GM12801 (cell line): ENCODE measurements around the gene ADSS1.

Source experiments
- CTCF ChIP-seq: IDR thresholded peaks from one replicate; pipeline ENCODE4 v1.5.1; 2011; ENCODE audit warnings: control low read depth; ENCODE audit not compliant: insufficient read length; ENCODE audit errors: extremely low read depth

Gene ADSS1

GRCh38 chr14:104774453-104775072 lies 50.5 kb downstream of the ADSS1 start:
- no peak for TF ChIP-seq CTCF

- no peak for TF ChIP-seq CTCF
Observed at GRCh38 chr14:104775073-104775489, 51.1 kb downstream of the ADSS1 start.

GRCh38 chr14:104776481-104776880 lies 52.5 kb downstream of the ADSS1 start:
- no peak for TF ChIP-seq CTCF

GRCh38 chr14:104776961-104777807 lies 53.2 kb downstream of the ADSS1 start:
- TF ChIP-seq CTCF = no peak

GRCh38 chr14:104777808-104778249 lies 53.8 kb downstream of the ADSS1 start:
- no peak for TF ChIP-seq CTCF

- no peak for TF ChIP-seq CTCF
Observed at GRCh38 chr14:104778694-104779331, 54.8 kb downstream of the ADSS1 start.

GRCh38 chr14:104779776-104780512 lies 55.9 kb downstream of the ADSS1 start:
- TF ChIP-seq CTCF = no peak
